ENCODE results near the gene DBF4B.

DBF4B gene

DNA sequence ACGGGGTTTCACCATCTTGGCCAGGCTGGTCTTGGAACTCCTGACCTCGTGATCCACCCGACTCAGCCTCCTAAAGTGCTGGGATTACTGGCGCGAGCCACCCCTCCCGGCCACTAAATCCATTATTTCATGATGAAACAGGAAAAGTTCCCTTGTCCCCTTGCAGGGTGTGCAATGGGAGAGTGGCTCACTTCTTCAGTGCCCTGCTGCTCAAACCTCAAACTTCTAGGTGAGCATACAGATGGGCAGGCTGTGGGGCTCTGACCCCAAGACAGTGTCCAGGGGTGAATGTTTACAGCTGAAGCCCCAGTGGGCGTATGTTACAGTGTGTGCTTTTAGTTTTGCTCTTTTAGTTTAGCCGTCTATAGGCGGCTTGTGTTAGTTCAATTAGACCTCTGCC lies 87.0 kb downstream of the DBF4B start:
- no peak for TF ChIP-seq CTCF (IDR thresholded peaks at IDR 0.05; ENCODE audit: low read depth, low read length, missing control alignments)
- H3K4me3 ChIP-seq (ENCODE audit: low read depth, low read length): no peak overlapping the region
- DNase-seq (ENCODE audit: low read depth): no peak

DNA sequence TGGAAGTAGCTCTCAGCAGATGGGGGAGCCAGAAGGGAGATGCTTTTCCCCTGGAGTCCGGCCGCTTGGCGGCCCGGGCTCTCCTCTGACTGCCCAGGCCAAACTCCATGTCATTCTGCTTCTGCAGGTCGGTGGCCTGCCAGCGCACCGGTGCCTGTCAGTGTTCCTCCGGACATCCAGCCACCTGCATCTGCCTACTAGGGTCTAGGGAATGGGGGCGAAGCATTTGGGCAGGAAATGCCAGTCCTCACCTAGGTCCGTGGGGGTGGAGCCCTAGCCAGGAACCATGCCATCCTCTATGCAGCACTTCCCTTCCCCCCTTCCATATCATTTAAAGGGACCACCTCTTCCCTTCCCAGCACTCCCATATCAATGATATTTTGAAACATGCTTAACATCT lies 87.5 kb downstream of the DBF4B start:
- TF ChIP-seq CTCF (IDR thresholded peaks at IDR 0.05; ENCODE audit: low read depth, low read length, missing control alignments): no peak
- H3K4me3 ChIP-seq (ENCODE audit: low read depth, low read length): no peak overlapping the region
- DNase-seq (ENCODE audit: low read depth): no peak

GRCh38 chr17:44796731-44797130 lies 88.3 kb downstream of the DBF4B start:
- no peak overlapping the region for H3K4me3 ChIP-seq (ENCODE audit: low read depth, low read length)
- TF ChIP-seq CTCF (IDR thresholded peaks at IDR 0.05; ENCODE audit: low read depth, low read length, missing control alignments): no peak
- DNase-seq (ENCODE audit: low read depth): no peak

DNA sequence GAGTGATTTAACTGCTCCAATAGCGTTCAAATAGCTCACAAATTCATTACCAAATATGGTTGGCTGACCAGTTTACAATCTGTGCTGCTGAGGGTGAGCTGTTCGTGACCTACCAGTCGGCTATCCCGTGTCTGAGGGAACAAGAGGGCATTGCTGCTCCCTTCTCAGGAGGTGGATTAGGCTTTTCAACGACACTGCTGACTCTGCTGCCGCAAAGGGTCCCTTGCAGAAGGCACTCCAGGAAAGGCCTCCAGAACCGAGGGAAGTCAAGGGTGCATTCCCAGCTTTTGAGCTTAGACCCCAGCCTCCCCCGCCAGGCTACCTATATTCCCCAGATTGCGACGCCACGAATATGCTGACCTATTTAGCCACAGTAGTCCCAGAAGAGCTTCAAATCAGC lies 89.3 kb downstream of the DBF4B start:
- TF ChIP-seq CTCF (IDR thresholded peaks at IDR 0.05; ENCODE audit: low read depth, low read length, missing control alignments): no peak
- no peak overlapping the region for H3K4me3 ChIP-seq (ENCODE audit: low read depth, low read length)
- DNase-seq (ENCODE audit: low read depth): no peak

- H3K4me3 ChIP-seq (ENCODE audit: low read depth, low read length): no peak overlapping the region
- no peak for DNase-seq (ENCODE audit: low read depth)
- no peak for TF ChIP-seq CTCF (IDR thresholded peaks at IDR 0.05; ENCODE audit: low read depth, low read length, missing control alignments)
These were observed 89.9 kb downstream of the DBF4B start for GRCh38 chr17:44798356-44798755.
